Panc1 (cell line): ENCODE results near the gene KLHL35. TPM values are rescaled to one million over a fixed set of nuclear protein-coding genes. Genes with fewer than 3 reads are reported as not detected.
"Not testable (repeated sequence)": the region's sequence is repeated elsewhere in the genome, so short reads cannot be mapped to it uniquely, and the experiment has no call there.

Experiments used
- ATAC-seq: fragments of 200-7000 bp; cut with Tn5 transposase; 2 replicates; pipeline ENCODE4 v1.9.1; 2020; ENCODE audit warnings: mild to moderate bottlenecking, moderate library complexity
- BruUV-seq: library from RNA; stranded (reverse); fragments of 400-500 nt; replicated peaks from 2 replicates; lab custom pipeline; 2021; lab: Mats Ljungman, UMichigan
- CTCF ChIA-PET: fragments of 300-600 bp; sonication (Branson Sonifier 250); formaldehyde crosslinking; loops from one replicate; lab custom pipeline; 2022; ENCODE audit warnings: antibody characterized with exemption; lab: Charles Lee
- POLR2A ChIA-PET: fragments of 300-600 bp; sonication (Branson Sonifier 250); formaldehyde crosslinking; loops from one replicate; lab custom pipeline; 2022; ENCODE audit warnings: antibody characterized with exemption; lab: Charles Lee
- DNase-seq: peaks from one replicate; pipeline ENCODE4 v3.0.0-alpha.2; 2010; ENCODE audit warnings: low read depth, low spot score
- H3K27ac ChIP-seq: 2 replicates; pipeline ENCODE4 v1.5.1; 2011; ENCODE audit warnings: mild to moderate bottlenecking, low read length, inconsistent platforms
- H3K27me3 ChIP-seq: fragments of 200-500 bp; sonication (Bioruptor generic); 2 replicates; pipeline ENCODE4 v1.6.0; 2014; ENCODE audit warnings: low read length, inconsistent platforms; ENCODE audit not compliant: control insufficient read depth, insufficient read depth
- H3K36me3 ChIP-seq: fragments of 200-500 bp; sonication (Bioruptor generic); 2 replicates; pipeline ENCODE4 v1.5.1; 2014; ENCODE audit warnings: inconsistent platforms, mild to moderate bottlenecking, low read length, moderate library complexity; ENCODE audit not compliant: control insufficient read depth, insufficient read depth
- H3K4me1 ChIP-seq: 2 replicates; pipeline ENCODE4 v1.5.1; 2011; ENCODE audit warnings: inconsistent platforms, mild to moderate bottlenecking, low read length, moderate library complexity; ENCODE audit not compliant: control insufficient read depth, insufficient read depth
- H3K4me3 ChIP-seq, 2 experiments: 2 replicates each; pipeline ENCODE4 v1.5.1; 2011 to 2012; ENCODE audit warnings: low read depth in 2 of 2, low read length in 2 of 2, mild to moderate bottlenecking in 2 of 2, inconsistent platforms in 1 of 2, moderate library complexity in 1 of 2
- H3K9me3 ChIP-seq: fragments of 200-500 bp; sonication (Bioruptor generic); 2 replicates; pipeline ENCODE4 v1.5.1; 2014; ENCODE audit warnings: low read depth, mild to moderate bottlenecking, inconsistent platforms, low read length, moderate library complexity; ENCODE audit not compliant: control insufficient read depth, insufficient read depth
- POLR2AphosphoS5 ChIP-seq: IDR thresholded peaks from 2 replicates; pipeline ENCODE4 v1.6.1; 2012; ENCODE audit warnings: mild to moderate bottlenecking, low read depth, low read length, moderate library complexity
- SIN3A ChIP-seq: IDR thresholded peaks from 2 replicates; pipeline ENCODE4 v1.6.1; 2012; ENCODE audit warnings: low read depth, mild to moderate bottlenecking, low read length, moderate library complexity, borderline replicate concordance; ENCODE audit not compliant: insufficient read depth
- TCF7L2 ChIP-seq: IDR thresholded peaks from 2 replicates; pipeline ENCODE4 v1.6.1; 2011; ENCODE audit warnings: mild to moderate bottlenecking, low read depth, low read length, inconsistent platforms
- in situ Hi-C: cut with HindIII; loops from 2 replicates; pipeline ENCODE4 v1.10.0; 2016; ENCODE audit warnings: low sequenced_read_pairs, low pct_unique_long_range_greater_than_20kb
- intact Hi-C: fragments of 100-400 bp; cut with micrococcal nuclease; formaldehyde crosslinking; loops from one replicate; pipeline ENCODE4 v1.10.0; 2022; ENCODE audit not compliant: unreplicated experiment
- total RNA-seq: library from RNA; stranded (reverse); gene quantifications from one replicate; pipeline ENCODE4 v1.2.1, GENCODE V29; 2021; ENCODE audit not compliant: unreplicated experiment
- TF ChIP-seq, protein P1 (sequence below): fragments of 450-650 bp; IDR thresholded peaks from 2 replicates; pipeline ENCODE4 v1.5.1; 2017; ENCODE audit warnings: mild to moderate bottlenecking
- TF ChIP-seq, protein P2 (sequence below), 2 experiments: IDR thresholded peaks; 2 replicates each; pipeline ENCODE4 v1.6.1; 2011 to 2012; ENCODE audit warnings: low read depth in 2 of 2, control low read depth in 1 of 2, low read length in 1 of 2, mild to moderate bottlenecking in 1 of 2, moderate library complexity in 1 of 2; ENCODE audit not compliant: insufficient read depth in 1 of 2

The KLHL35 gene
- total RNA-seq, 1 experiment from 2014 or later = 10.9 TPM

DNA sequence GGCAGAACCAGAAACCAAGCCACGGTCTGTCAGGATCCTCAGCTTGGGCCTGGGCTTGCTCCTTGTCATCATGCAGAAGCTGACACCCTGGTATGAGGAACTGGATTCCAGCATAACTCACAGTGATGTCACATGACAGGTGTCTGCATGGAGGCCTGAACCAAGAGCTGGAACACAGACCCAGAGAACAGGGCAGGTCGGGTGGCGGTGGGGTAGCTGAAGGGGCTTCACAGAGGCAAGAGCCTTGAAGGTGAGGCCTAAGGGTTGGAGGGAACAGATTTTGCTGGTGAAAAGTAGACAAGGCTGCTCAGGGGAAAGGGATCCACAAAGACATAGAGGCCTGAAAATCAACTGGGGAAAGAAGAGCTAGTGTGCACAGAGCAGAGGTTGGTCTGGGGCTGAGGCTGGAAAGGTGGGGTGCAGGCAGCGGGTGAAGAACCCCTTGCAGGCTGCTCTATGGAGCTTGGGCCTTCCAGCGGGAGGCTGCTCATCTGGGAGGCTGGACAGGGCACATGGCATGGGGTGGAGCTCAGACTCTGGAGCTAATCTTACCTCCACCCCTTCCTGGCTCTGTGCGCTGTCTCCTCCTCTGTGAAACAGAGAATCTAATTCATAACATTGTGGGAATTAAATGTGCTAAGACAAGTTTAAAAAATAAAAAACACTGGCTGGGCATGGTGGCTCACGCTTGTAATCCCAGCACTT, 52.1 kb downstream of the KLHL35 start:
- Histone ChIP-seq H3K4me3 (no peak overlapping the region), H3K36me3 (no peaks in the 10 kb centered on the region), H3K27ac (peak overlapping the region; percentile 74), H3K27me3 (no peaks in the 10 kb centered on the region), H3K4me1 (peaks cover 36% of the 10 kb centered on the region), H3K9me3 (no peaks in the 10 kb centered on the region)
- ATAC-seq = 0 out of 2 replicates have a peak, but pooled peaks have one; percentile 27
- in situ Hi-C loops (no loop called here), intact Hi-C loops (loop anchor here (5.0 kb wide), 1 partner anchor 39 kb away; no protein-coding TSS in a partner anchor)
- CTCF ChIA-PET = interaction anchor here (0.5 to 1.7 kb wide), 6 partner anchors 9 to 101 kb away, joined by 3 to 14 read pairs (median 6); no protein-coding TSS in a partner anchor
- TF ChIP-seq TCF7L2 (no peak), POLR2AphosphoS5 (no peak), SIN3A (no peak)
- TF ChIP-seq, protein P1, sequence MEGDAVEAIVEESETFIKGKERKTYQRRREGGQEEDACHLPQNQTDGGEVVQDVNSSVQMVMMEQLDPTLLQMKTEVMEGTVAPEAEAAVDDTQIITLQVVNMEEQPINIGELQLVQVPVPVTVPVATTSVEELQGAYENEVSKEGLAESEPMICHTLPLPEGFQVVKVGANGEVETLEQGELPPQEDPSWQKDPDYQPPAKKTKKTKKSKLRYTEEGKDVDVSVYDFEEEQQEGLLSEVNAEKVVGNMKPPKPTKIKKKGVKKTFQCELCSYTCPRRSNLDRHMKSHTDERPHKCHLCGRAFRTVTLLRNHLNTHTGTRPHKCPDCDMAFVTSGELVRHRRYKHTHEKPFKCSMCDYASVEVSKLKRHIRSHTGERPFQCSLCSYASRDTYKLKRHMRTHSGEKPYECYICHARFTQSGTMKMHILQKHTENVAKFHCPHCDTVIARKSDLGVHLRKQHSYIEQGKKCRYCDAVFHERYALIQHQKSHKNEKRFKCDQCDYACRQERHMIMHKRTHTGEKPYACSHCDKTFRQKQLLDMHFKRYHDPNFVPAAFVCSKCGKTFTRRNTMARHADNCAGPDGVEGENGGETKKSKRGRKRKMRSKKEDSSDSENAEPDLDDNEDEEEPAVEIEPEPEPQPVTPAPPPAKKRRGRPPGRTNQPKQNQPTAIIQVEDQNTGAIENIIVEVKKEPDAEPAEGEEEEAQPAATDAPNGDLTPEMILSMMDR = no peak
- TF ChIP-seq, protein P2, sequence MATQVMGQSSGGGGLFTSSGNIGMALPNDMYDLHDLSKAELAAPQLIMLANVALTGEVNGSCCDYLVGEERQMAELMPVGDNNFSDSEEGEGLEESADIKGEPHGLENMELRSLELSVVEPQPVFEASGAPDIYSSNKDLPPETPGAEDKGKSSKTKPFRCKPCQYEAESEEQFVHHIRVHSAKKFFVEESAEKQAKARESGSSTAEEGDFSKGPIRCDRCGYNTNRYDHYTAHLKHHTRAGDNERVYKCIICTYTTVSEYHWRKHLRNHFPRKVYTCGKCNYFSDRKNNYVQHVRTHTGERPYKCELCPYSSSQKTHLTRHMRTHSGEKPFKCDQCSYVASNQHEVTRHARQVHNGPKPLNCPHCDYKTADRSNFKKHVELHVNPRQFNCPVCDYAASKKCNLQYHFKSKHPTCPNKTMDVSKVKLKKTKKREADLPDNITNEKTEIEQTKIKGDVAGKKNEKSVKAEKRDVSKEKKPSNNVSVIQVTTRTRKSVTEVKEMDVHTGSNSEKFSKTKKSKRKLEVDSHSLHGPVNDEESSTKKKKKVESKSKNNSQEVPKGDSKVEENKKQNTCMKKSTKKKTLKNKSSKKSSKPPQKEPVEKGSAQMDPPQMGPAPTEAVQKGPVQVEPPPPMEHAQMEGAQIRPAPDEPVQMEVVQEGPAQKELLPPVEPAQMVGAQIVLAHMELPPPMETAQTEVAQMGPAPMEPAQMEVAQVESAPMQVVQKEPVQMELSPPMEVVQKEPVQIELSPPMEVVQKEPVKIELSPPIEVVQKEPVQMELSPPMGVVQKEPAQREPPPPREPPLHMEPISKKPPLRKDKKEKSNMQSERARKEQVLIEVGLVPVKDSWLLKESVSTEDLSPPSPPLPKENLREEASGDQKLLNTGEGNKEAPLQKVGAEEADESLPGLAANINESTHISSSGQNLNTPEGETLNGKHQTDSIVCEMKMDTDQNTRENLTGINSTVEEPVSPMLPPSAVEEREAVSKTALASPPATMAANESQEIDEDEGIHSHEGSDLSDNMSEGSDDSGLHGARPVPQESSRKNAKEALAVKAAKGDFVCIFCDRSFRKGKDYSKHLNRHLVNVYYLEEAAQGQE (IDR thresholded peaks at IDR 0.05; ENCODE audit: insufficient read depth in 1 of 2, low read depth in 2 of 2, low read length in 1 of 2) = no peak
- POLR2A ChIA-PET = interaction anchor here (0.6 kb wide), 1 partner anchor 46 kb away, joined by 4 read pairs; no protein-coding TSS in a partner anchor
- no peak for DNase-seq
- no TSS peak for BruUV-seq

DNA sequence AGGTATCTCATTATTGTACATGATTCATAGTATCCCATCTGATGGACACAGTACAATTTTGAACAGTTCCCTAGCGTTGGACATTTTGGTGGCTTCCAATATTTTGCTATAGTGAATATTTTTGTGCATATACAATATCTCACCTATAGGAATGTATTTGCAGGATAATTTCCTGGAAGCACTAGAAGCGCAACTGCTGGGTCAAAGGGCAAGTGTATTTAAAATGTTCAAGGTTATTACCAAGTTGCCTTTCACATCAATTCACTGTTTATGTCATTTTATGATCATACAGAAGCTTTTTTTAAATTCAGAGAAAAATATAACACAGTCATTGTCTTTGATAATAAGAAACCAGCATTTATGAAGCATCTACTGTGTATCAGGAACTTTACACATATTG, 52.8 kb downstream of the KLHL35 start:
- TF ChIP-seq, protein P2 (IDR thresholded peaks at IDR 0.05; ENCODE audit: insufficient read depth in 1 of 2, low read depth in 2 of 2, low read length in 1 of 2) = no peak
- TF ChIP-seq SIN3A = no peak
- ChIA-PET CTCF (interaction anchor here (1.2 to 1.7 kb wide), 3 partner anchors 8 to 100 kb away, joined by 3 to 7 read pairs (median 5); no protein-coding TSS in a partner anchor), POLR2A (no interaction called here)
- intact Hi-C loops = loop anchor here (5.0 kb wide), 1 partner anchor 38 kb away; no protein-coding TSS in a partner anchor
- no peak for ATAC-seq
- in situ Hi-C loops = no loop called here
- Histone ChIP-seq H3K4me1 (peaks cover 31% of the 10 kb centered on the region), H3K36me3 (no peaks in the 10 kb centered on the region), H3K27me3 (no peaks in the 10 kb centered on the region), H3K4me3 (no peak overlapping the region), H3K27ac (peak overlapping the region; percentile 74; the same call in 1 of the 2 replicates), H3K9me3 (no peaks in the 10 kb centered on the region)
- BruUV-seq = no TSS peak
- DNase-seq = no peak

DNA sequence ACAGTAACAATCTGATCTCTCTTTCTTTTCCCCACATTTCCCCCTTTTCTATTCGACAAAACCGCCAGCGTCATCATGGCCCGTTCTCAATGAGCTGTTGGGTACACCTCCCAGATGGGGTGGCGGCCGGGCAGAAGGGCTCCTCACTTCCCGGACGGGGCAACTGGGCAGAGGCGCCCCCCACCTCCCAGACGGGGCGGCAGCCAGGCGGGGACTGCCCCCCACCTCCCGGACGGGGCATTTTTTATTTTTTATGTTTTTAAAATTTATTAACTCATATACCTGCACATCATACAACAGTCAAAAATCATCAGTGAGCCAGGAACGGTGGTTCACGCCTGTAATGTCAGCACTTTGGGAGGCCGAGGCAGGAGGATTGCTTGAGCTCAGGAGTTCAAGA, 54.2 kb downstream of the KLHL35 start:
- DNase-seq, H3K9me3 ChIP-seq, ATAC-seq, CTCF ChIA-PET, H3K27ac ChIP-seq, in situ Hi-C loops, BruUV-seq, H3K4me3 ChIP-seq, H3K27me3 ChIP-seq, intact Hi-C loops, H3K36me3 ChIP-seq: not testable (repeated sequence)
- POLR2A ChIA-PET = interaction anchor here (0.7 kb wide), 1 partner anchor 56 kb away, joined by 3 read pairs; no protein-coding TSS in a partner anchor
- peaks cover 18% of the 10 kb centered on the region for H3K4me1 ChIP-seq
